Measurements from ENCODE around the gene HCLS1. TPM values are rescaled to one million over a fixed set of nuclear protein-coding genes. Genes with fewer than 3 reads are reported as not detected.

The HCLS1 gene
- total and polyA plus RNA-seq, 2 of the 8 experiments (the other 6 are each of a cell fraction or from before 2014, with no cell fraction given) = 0.53 to 1.3 TPM

DNA sequence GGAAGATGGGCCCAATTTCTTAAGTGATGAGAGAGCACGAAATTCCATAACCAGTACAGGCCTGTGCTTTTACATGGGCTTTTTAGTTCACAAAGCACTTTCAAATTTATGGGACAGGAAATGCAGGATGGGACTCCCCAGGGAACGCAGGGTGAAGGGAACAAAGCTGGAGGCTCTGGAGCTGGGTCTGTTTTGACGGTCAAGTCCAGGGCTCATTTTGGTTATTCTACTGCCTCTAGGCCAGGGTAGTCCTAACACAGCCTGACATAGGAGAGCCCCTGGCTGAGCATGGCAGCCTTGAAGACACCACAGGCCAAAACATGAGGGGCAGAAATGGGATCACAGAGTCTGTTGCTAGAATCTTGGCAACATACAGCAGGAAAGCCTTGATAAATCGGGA lies 33.5 kb downstream of the HCLS1 start:
- Histone ChIP-seq H3K14ac (ENCODE audit: insufficient read length) (no peak overlapping the region), H3K18ac (ENCODE audit: extremely low read depth, low read length) (no peak overlapping the region), H2BK5ac (ENCODE audit: low read depth, low read length) (no peak overlapping the region), H3K79me2 (ENCODE audit: control insufficient read depth in 1 of 2, insufficient read depth in 2 of 2, low read length in 2 of 2) (no peaks in the 10 kb centered on the region), H2BK15ac (ENCODE audit: low read length) (no peak overlapping the region), H2AK5ac (ENCODE audit: low read depth, low read length) (no peak overlapping the region), H3K56ac (replicated peaks; ENCODE audit: insufficient read length, low read depth, low read length) (no peak overlapping the region), H4K20me1 (replicated peaks in 1 of 2; ENCODE audit: control insufficient read depth in 1 of 2, insufficient read depth in 2 of 2, low read length in 2 of 2) (no peaks in the 10 kb centered on the region), H3K23me2 (ENCODE audit: low read depth, low read length) (no peaks in the 10 kb centered on the region), H3K4me1 (replicated peaks in 1 of 4; ENCODE audit: control insufficient read depth in 3 of 4, insufficient read depth in 4 of 4, low read length in 3 of 4) (peaks cover 0 to 4% (median 0%) of the 10 kb centered on the region in 4 experiments; a peak in 2 of 7 replicates), H3K9ac (replicated peaks in 1 of 4; ENCODE audit: extremely low read depth in 1 of 4, low read depth in 3 of 4, low read length in 3 of 4) (no peak overlapping the region), H3K9me3 (ENCODE audit: insufficient read depth in 2 of 2, low read depth in 1 of 2, low read length in 1 of 2) (no peaks in the 10 kb centered on the region), H3K4me2 (ENCODE audit: insufficient read depth in 1 of 2, low read depth in 2 of 2, low read length in 2 of 2) (no peak overlapping the region), H3K4me3 (ENCODE audit: extremely low read depth in 1 of 4, insufficient read depth in 2 of 4, low read depth in 3 of 4, low read length in 4 of 4) (no peak overlapping the region), H3K23ac (ENCODE audit: insufficient read length) (no peak overlapping the region), H4K91ac (replicated peaks; ENCODE audit: insufficient read length, low read length) (no peak overlapping the region), H2AFZ (ENCODE audit: low read length) (no peak overlapping the region), H2BK12ac (ENCODE audit: low read depth, low read length) (no peak overlapping the region), H2BK120ac (replicated peaks; ENCODE audit: low read depth, low read length) (no peak overlapping the region), H3K4ac (replicated peaks; ENCODE audit: insufficient read length, low read depth, low read length) (no peak overlapping the region), H3K79me1 (ENCODE audit: low read depth, low read length) (no peaks in the 10 kb centered on the region), H3K27me3 (replicated peaks in 1 of 4; ENCODE audit: control insufficient read depth in 3 of 4, extremely low read depth in 1 of 4, insufficient read depth in 3 of 4, low read length in 3 of 4) (no peaks in the 10 kb centered on the region), H3K36me3 (ENCODE audit: control insufficient read depth in 2 of 4, insufficient read depth in 4 of 4, low read length in 3 of 4) (no peaks in the 10 kb centered on the region), H4K8ac (ENCODE audit: extremely low read depth, insufficient read depth, low read length) (no peak overlapping the region; the same call in 1 of the 2 replicates), H2BK20ac (ENCODE audit: low read length) (no peak overlapping the region), H4K5ac (ENCODE audit: insufficient read length, low read depth, low read length) (no peak overlapping the region), H3K27ac (ENCODE audit: low read depth, low read length) (no peak overlapping the region)
- DNase-seq (ENCODE audit: low read depth in 1 of 2, low spot score in 2 of 2) = no peak
- TF ChIP-seq KDM1A (IDR thresholded peaks at IDR 0.05; ENCODE audit: borderline replicate concordance, low read length) (no peak), RBBP5 (IDR thresholded peaks at IDR 0.05; ENCODE audit: borderline replicate concordance, low read depth, low read length) (no peak), SIRT6 (IDR thresholded peaks at IDR 0.05; ENCODE audit: low read length) (no peak), GABPA (IDR thresholded peaks at IDR 0.05; ENCODE audit: borderline replicate concordance, insufficient read depth, low read length) (no peak), TCF12 (IDR thresholded peaks at IDR 0.05; ENCODE audit: low read depth, low read length) (no peak), HDAC6 (IDR thresholded peaks at IDR 0.05; ENCODE audit: low read depth, low read length) (no peak)
- TF ChIP-seq, protein P1, sequence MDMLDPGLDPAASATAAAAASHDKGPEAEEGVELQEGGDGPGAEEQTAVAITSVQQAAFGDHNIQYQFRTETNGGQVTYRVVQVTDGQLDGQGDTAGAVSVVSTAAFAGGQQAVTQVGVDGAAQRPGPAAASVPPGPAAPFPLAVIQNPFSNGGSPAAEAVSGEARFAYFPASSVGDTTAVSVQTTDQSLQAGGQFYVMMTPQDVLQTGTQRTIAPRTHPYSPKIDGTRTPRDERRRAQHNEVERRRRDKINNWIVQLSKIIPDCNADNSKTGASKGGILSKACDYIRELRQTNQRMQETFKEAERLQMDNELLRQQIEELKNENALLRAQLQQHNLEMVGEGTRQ (IDR thresholded peaks at IDR 0.05; ENCODE audit: low read length) = no peak
- 91% methylated on average over 4 of the region's 4 CpGs; no CpG with 5 or more reads in 1 of the 2 experiments for WGBS, 2 experiments (ENCODE audit: extremely low coverage in 1 of 2, insufficient coverage in 1 of 2, insufficient read length in 1 of 2, insufficient replicate concordance in 2 of 2, low coverage in 1 of 2, low lambda C conversion rate in 2 of 2, missing lambda C conversion rate in 1 of 2)
- ChIA-PET POLR2A (ENCODE audit: partially characterized antibody) (interaction anchor here (0.6 to 1.0 kb wide), 2 partner anchors 32 to 34 kb away, joined by 3 to 4 read pairs; partner anchors contain the start of gene FBXO40), CTCF (ENCODE audit: partially characterized antibody) (no interaction called here)
- no peak for FAIRE-seq
